Loucy (cell line): ENCODE data around the gene SRRM1.

Experiments
- H2AFZ ChIP-seq: fragments of 200-600 bp; sonication (generic); 2 replicates; pipeline ENCODE4 v1.6.0; 2016; ENCODE audit warnings: antibody characterized with exemption, mild to moderate bottlenecking, low read length, moderate library complexity
- H3F3A ChIP-seq: fragments of 200-600 bp; 2 replicates; pipeline ENCODE4 v1.6.0; 2016; ENCODE audit warnings: antibody characterized with exemption, low read depth, mild to moderate bottlenecking
- H3K27me3 ChIP-seq: fragments of 200-600 bp; sonication (generic); 2 replicates; pipeline ENCODE4 v1.6.1; 2014; ENCODE audit warnings: low read length, mild to moderate bottlenecking; ENCODE audit not compliant: insufficient read depth, poor library complexity, severe bottlenecking
- H3K36me3 ChIP-seq: fragments of 200-600 bp; sonication (generic); 2 replicates; pipeline ENCODE4 v1.6.1; 2016; ENCODE audit warnings: low read length; ENCODE audit not compliant: insufficient read depth
- H3K4me1 ChIP-seq: fragments of 200-600 bp; sonication (generic); 2 replicates; pipeline ENCODE4 v1.5.1; 2014; ENCODE audit warnings: low read length, mild to moderate bottlenecking; ENCODE audit not compliant: insufficient read depth, poor library complexity, severe bottlenecking
- H3K4me2 ChIP-seq: fragments of 200-600 bp; sonication (generic); 2 replicates; pipeline ENCODE4 v1.6.0; 2014; ENCODE audit warnings: antibody characterized with exemption, low read length, low read depth, mild to moderate bottlenecking; ENCODE audit not compliant: poor library complexity, severe bottlenecking
- H3K4me3 ChIP-seq: fragments of 200-600 bp; sonication (generic); 2 replicates; pipeline ENCODE4 v1.5.1; 2014; ENCODE audit warnings: low read length, mild to moderate bottlenecking, mixed read lengths; ENCODE audit not compliant: poor library complexity, severe bottlenecking
- H3K79me2 ChIP-seq: fragments of 200-600 bp; sonication (generic); 2 replicates; pipeline ENCODE4 v1.6.1; 2014; ENCODE audit warnings: low read length; ENCODE audit not compliant: insufficient read depth
- H3K9ac ChIP-seq: fragments of 200-600 bp; sonication (generic); 2 replicates; pipeline ENCODE4 v1.6.0; 2014; ENCODE audit warnings: mild to moderate bottlenecking, low read depth, low read length, moderate library complexity; ENCODE audit not compliant: poor library complexity, severe bottlenecking
- H3K9me2 ChIP-seq: fragments of 200-600 bp; sonication (generic); replicated peaks from 2 replicates; pipeline ENCODE4 v1.6.1; 2016; ENCODE audit warnings: low read depth, low read length, mixed read lengths
- H3K9me3 ChIP-seq: fragments of 200-600 bp; sonication (generic); 2 replicates; pipeline ENCODE4 v1.6.1; 2014; ENCODE audit warnings: mild to moderate bottlenecking, antibody characterized with exemption, low read length, low read depth; ENCODE audit not compliant: insufficient read depth
- H4K20me1 ChIP-seq: fragments of 200-600 bp; sonication (generic); 2 replicates; pipeline ENCODE4 v1.6.0; 2014; ENCODE audit warnings: antibody characterized with exemption, low read length, mild to moderate bottlenecking; ENCODE audit not compliant: insufficient read depth, poor library complexity, severe bottlenecking
- EZH2phosphoT487 ChIP-seq: fragments of 200-600 bp; IDR thresholded peaks from 2 replicates; pipeline ENCODE4 v1.6.1; 2018; ENCODE audit warnings: antibody characterized with exemption, mild to moderate bottlenecking, moderate library complexity, borderline replicate concordance
- TF ChIP-seq, protein P1 (sequence below): fragments of 200-600 bp; sonication (generic); conservative IDR thresholded peaks from 2 replicates; pipeline ENCODE4 v1.5.1; 2014; ENCODE audit warnings: mild to moderate bottlenecking, antibody characterized with exemption, low read length

The SRRM1 gene

DNA sequence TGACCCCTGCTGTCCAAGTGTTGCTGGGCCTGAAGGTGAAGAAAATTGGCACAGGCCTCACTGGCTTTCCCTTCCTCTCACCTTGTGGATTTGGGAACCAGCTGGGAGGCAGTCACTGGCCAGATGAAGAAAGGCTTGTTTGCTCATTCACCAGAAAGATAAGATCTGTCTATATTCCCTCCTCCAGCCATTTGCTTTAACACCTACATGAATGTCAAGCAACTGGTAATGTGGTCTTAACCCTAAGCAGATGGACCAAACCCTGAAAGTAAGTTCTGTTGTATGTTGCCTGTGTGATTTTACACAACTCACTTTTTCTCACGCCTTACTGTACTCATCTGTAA is 10.3 kb upstream of the SRRM1 start:
- Histone ChIP-seq H3F3A (no peaks in the 10 kb centered on the region), H3K9me3 (no peaks in the 10 kb centered on the region), H3K4me3 (no peak overlapping the region), H3K27me3 (no peaks in the 10 kb centered on the region), H3K36me3 (no peaks in the 10 kb centered on the region), H3K79me2 (no peaks in the 10 kb centered on the region), H3K9ac (no peak overlapping the region), H3K4me2 (no peak overlapping the region), H3K4me1 (no peaks in the 10 kb centered on the region), H3K9me2 (no peaks in the 10 kb centered on the region), H4K20me1 (no peaks in the 10 kb centered on the region), H2AFZ (no peak overlapping the region)
- TF ChIP-seq, protein P1, sequence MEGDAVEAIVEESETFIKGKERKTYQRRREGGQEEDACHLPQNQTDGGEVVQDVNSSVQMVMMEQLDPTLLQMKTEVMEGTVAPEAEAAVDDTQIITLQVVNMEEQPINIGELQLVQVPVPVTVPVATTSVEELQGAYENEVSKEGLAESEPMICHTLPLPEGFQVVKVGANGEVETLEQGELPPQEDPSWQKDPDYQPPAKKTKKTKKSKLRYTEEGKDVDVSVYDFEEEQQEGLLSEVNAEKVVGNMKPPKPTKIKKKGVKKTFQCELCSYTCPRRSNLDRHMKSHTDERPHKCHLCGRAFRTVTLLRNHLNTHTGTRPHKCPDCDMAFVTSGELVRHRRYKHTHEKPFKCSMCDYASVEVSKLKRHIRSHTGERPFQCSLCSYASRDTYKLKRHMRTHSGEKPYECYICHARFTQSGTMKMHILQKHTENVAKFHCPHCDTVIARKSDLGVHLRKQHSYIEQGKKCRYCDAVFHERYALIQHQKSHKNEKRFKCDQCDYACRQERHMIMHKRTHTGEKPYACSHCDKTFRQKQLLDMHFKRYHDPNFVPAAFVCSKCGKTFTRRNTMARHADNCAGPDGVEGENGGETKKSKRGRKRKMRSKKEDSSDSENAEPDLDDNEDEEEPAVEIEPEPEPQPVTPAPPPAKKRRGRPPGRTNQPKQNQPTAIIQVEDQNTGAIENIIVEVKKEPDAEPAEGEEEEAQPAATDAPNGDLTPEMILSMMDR = no peak
- no peak for TF ChIP-seq EZH2phosphoT487

DNA sequence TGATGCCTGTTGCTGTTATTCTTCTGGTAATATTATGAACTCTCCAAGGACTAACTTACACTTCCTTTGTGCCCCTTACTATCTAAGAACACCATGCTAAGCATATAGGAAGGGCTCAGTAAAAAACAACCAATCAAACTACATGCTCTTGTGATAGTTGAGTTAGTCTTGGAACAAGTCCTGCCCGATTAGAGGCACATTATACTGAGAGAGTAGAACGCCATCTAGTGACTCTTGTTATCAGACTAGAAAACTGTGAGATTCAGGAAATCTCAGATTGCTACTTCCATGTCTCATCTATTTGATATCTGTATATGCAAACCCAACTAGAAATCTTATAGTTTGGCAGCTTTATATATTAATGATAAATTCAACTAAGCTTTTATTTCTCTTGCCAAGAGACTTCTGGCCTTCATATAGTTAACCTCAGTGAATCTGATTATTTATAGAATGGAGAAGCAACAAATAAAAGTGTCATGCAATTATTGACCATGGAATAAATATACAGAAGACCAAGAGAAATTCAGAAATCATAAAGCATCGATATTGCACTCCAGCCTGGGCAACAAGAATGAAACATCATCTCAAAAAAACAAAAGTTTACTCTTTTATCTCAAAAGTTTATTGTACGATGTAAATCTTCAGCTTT is 7.8 kb upstream of the SRRM1 start:
- Histone ChIP-seq H3K4me2 (no peak overlapping the region), H3K4me3 (no peak overlapping the region), H3F3A (no peaks in the 10 kb centered on the region), H3K4me1 (no peaks in the 10 kb centered on the region), H2AFZ (no peak overlapping the region), H3K36me3 (no peaks in the 10 kb centered on the region), H4K20me1 (no peaks in the 10 kb centered on the region), H3K9me3 (no peaks in the 10 kb centered on the region), H3K27me3 (no peaks in the 10 kb centered on the region), H3K9me2 (no peaks in the 10 kb centered on the region), H3K9ac (no peak overlapping the region), H3K79me2 (no peaks in the 10 kb centered on the region)
- TF ChIP-seq, protein P1 = peak; percentile 86
- TF ChIP-seq EZH2phosphoT487 = no peak

DNA sequence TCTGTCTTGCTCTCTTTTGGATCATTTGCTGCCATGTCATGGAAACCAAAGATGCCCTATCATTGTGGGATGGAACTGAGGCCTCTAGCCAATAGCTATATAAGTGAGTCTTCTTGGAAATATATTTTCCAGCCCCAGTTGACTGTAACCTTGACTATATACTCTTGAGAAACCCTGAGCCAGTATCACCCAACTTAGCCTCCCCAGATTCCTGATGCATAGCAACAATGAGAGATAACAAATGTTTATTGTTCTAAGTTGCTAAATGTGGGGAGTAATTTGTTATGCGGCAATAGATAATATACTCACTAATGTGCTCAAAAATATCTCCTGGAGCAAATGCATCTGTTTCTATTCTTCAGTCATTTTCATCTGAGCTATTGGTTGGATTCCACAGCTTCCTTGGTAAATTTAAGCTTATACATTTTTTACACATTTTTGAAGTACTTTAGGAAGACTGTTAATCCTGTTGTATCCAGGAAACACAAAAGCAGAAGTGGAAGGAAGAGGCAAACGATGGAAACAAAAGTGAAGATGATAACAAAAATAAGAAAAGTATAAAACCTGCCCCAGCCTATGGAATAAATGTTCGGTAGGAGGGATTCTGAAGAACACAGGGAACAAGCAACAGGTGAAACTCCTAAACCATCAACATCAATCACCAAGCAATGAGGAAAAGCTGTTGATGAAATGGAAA is 6.3 kb upstream of the SRRM1 start:
- H2AFZ ChIP-seq = no peak overlapping the region

More for the DNA sequence above, 6.3 kb upstream of the SRRM1 start:
- Histone ChIP-seq H3K9me2 (no peaks in the 10 kb centered on the region), H3K79me2 (peaks cover 6% of the 10 kb centered on the region; the same call in 1 of the 2 replicates), H3K4me3 (no peak overlapping the region), H3K27me3 (no peaks in the 10 kb centered on the region), H3F3A (no peaks in the 10 kb centered on the region), H3K36me3 (no peaks in the 10 kb centered on the region), H4K20me1 (no peaks in the 10 kb centered on the region), H3K9me3 (no peaks in the 10 kb centered on the region), H3K4me1 (peaks cover 7% of the 10 kb centered on the region), H3K9ac (no peak overlapping the region), H3K4me2 (no peak overlapping the region)
- TF ChIP-seq, protein P1 = no peak
- no peak for TF ChIP-seq EZH2phosphoT487
